GM18951 (cell line): ENCODE measurements around the gene NSUN6.

Experiments used
- POLR2A ChIP-seq: IDR thresholded peaks from 4 replicates; pipeline ENCODE4 v1.6.1; 2011; ENCODE audit warnings: mild to moderate bottlenecking; ENCODE audit not compliant: insufficient read length, insufficient read depth; ENCODE audit errors: extremely low read depth
- in situ Hi-C: fragments of 300-500 bp; cut with MboI; formaldehyde crosslinking; loops from one replicate; pipeline ENCODE4 v1.12.0; 2022; ENCODE audit warnings: low sequenced_read_pairs, mixed read lengths, inconsistent platforms; ENCODE audit not compliant: unreplicated experiment

NSUN6 gene

GRCh38 chr10:18504161-18504560 lies 147.2 kb downstream of the NSUN6 start:
- no peak for TF ChIP-seq POLR2A
- in situ Hi-C loops = no loop called here

GRCh38 chr10:18501629-18502028 lies 149.8 kb downstream of the NSUN6 start:
- in situ Hi-C loops = no loop called here
- TF ChIP-seq POLR2A = no peak

GRCh38 chr10:18501198-18501597 lies 150.2 kb downstream of the NSUN6 start:
- no peak for TF ChIP-seq POLR2A
- in situ Hi-C loops = no loop called here

DNA sequence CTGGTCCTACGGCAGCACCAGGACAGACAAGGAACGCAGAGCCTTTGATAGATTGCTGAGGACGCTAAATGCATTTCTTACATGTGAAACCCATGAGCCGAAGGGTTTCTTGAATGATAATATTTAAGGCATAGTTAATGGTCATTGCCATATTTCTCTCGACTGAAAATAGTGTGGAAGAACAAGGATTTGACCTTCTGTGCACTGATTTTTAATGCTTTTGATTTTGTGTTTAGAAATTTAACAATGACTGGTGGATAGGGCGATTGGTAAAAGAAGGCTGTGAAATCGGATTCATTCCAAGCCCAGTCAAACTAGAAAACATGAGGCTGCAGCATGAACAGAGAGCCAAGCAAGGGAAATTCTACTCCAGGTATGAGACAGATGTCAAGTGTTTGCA lies 150.8 kb downstream of the NSUN6 start:
- no peak for TF ChIP-seq POLR2A
- in situ Hi-C loops = no loop called here

DNA sequence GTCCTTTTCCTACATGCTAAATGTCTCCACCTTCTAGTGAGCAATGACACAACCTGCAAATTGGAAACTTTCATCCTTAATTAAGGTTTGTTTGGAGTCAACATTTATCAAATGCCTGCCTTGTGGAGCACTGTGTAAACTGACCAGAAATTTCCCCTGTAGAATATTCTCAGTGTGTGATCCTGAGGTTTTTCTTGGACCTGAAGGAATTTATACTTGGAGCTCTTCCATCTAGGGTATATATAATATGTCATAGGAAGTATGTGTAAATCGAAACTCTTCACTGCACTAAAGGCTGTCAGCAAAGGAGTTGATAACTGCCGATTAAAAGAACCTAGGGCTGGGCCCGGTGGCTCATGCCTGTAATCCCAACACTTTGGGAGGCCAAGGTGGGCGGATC lies 152.4 kb downstream of the NSUN6 start:
- in situ Hi-C loops = no loop called here
- TF ChIP-seq POLR2A = no peak

DNA sequence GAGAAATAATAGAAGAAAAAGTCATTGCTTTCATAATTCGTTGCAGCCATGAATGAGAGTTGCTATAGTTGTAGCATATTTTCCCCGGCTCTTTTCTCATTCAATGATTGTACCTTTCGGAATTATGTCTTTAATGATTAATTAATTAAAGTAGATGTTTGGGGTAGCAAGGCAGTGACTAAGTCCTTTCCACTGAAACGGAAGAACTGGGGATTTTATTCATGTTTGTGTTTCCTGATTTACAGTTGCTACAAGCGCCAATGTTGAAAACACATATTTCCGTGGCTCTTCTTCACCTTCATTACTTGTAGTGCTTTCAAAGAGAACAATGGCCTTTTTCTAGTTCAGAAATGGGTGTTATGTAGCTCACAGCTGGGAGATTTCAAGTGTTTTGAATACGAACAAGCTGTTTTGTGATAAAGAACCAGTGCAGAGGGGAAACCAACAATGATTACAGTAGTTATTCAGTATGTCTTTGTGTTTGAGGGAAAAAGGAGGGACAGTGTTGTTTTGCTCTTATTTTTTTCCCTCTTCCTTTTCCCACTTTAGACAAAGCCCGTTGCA lies 153.5 kb downstream of the NSUN6 start:
- in situ Hi-C loops = no loop called here
- no peak for TF ChIP-seq POLR2A
